ENCODE results near the gene SIGLEC14.

Gene SIGLEC14

GRCh38 chr19:51668216-51668615 is 21.6 kb upstream of the SIGLEC14 start:
- ChIA-PET POLR2A (no interaction called here), CTCF (interaction anchor here (1.4 to 3.2 kb wide), 3 partner anchors 7 to 247 kb away, joined by 7 to 17 read pairs (median 13); no protein-coding TSS in a partner anchor)
- DNase-seq (ENCODE audit: extremely low spot score), result no peak
- TF ChIP-seq CTCF (IDR thresholded peaks at IDR 0.05; ENCODE audit: control extremely low read depth, extremely low read depth, low read depth, missing control alignments), result no peak

- ChIA-PET CTCF (interaction anchor here (1.0 to 9.4 kb wide), 2 partner anchors 8 to 188 kb away, joined by 3 to 250 read pairs; partner anchors contain the start of gene CEACAM18), POLR2A (no interaction called here)
- no peak for TF ChIP-seq CTCF (IDR thresholded peaks at IDR 0.05; ENCODE audit: control extremely low read depth, extremely low read depth, low read depth, missing control alignments)
- no peak for DNase-seq (ENCODE audit: extremely low spot score)
Measured at GRCh38 chr19:51664997-51665396, 18.4 kb upstream of the SIGLEC14 start.

- CTCF ChIA-PET, result interaction anchor here (9.4 kb wide), 1 partner anchor 188 kb away, joined by 250 read pairs; the partner anchor contains the start of gene CEACAM18
Measured at GRCh38 chr19:51664131-51664530, 17.5 kb upstream of the SIGLEC14 start.

GRCh38 chr19:51663650-51664049 is 17.0 kb upstream of the SIGLEC14 start:
- CTCF ChIA-PET, result interaction anchor here (9.4 kb wide), 1 partner anchor 187 kb away, joined by 250 read pairs; the partner anchor contains the start of gene CEACAM18
- POLR2A ChIA-PET, result no interaction called here
- no peak for DNase-seq (ENCODE audit: extremely low spot score)
- TF ChIP-seq CTCF (IDR thresholded peaks at IDR 0.05; ENCODE audit: control extremely low read depth, extremely low read depth, low read depth, missing control alignments), result no peak

More at GRCh38 chr19:51664131-51664530, 17.5 kb upstream of the SIGLEC14 start:
- POLR2A ChIA-PET, result no interaction called here
- no peak for TF ChIP-seq CTCF (IDR thresholded peaks at IDR 0.05; ENCODE audit: control extremely low read depth, extremely low read depth, low read depth, missing control alignments)
- DNase-seq (ENCODE audit: extremely low spot score), result no peak

- peak; percentile 82 for TF ChIP-seq CTCF (IDR thresholded peaks at IDR 0.05; ENCODE audit: control extremely low read depth, extremely low read depth, low read depth, missing control alignments)
- ChIA-PET CTCF (interaction anchor here (0.6 to 9.4 kb wide), 37 partner anchors 9 to 363 kb away, joined by 3 to 250 read pairs (median 4); partner anchors contain the start of genes CEACAM18, ETFB and SIGLEC10), POLR2A (no interaction called here)
- peak; percentile 58 for DNase-seq (ENCODE audit: extremely low spot score)
Measured at GRCh38 chr19:51660975-51661600, 14.5 kb upstream of the SIGLEC14 start.

- ChIA-PET POLR2A (no interaction called here), CTCF (interaction anchor here (0.9 to 4.0 kb wide), 11 partner anchors 10 to 315 kb away, joined by 3 to 31 read pairs (median 4); no protein-coding TSS in a partner anchor)
- no peak for DNase-seq (ENCODE audit: extremely low spot score)
- no peak for TF ChIP-seq CTCF (IDR thresholded peaks at IDR 0.05; ENCODE audit: control extremely low read depth, extremely low read depth, low read depth, missing control alignments)
Measured at GRCh38 chr19:51654783-51655182, 8.2 kb upstream of the SIGLEC14 start.
